ENCODE measurements around the gene HOTAIR. TPM values are rescaled to one million over a fixed set of nuclear protein-coding genes. Genes with fewer than 3 reads are reported as not detected.

Gene HOTAIR
- polyA plus RNA-seq, 2 of the 4 experiments (the other 2 are of a cell fraction), result 0.67 to 0.71 TPM

GRCh38 chr12:53972722-53973235 is 2.0 kb downstream of the HOTAIR start, which contains the start of gene HOXC11 (continued):
- TF ChIP-seq SMC3 (IDR thresholded peaks at IDR 0.05), result no peak
- TF ChIP-seq PHF8 (IDR thresholded peaks at IDR 0.05; ENCODE audit: borderline replicate concordance, low read depth), result no peak
- no peak for TF ChIP-seq GATA3 (IDR thresholded peaks at IDR 0.05; ENCODE audit: borderline replicate concordance)
- no peak for TF ChIP-seq EHF (CRISPR knock-in tag; IDR thresholded peaks at IDR 0.05)
- no peak for TF ChIP-seq EP300 (IDR thresholded peaks at IDR 0.05)
- no peak for TF ChIP-seq RCOR1 (IDR thresholded peaks at IDR 0.05; ENCODE audit: low read depth, low read length)

- ATAC-seq (no peak), DNase-seq (ENCODE audit: low read depth in 1 of 2, low spot score in 1 of 2) (no peak), FAIRE-seq (no peak)
- H3K4me1 ChIP-seq, result peaks cover 7% of the 10 kb centered on the region; the same call in 1 of the 3 replicates
- WGBS (ENCODE audit: missing lambda C conversion rate), result 82% methylated on average over 9 of the region's 9 CpGs
- no peak overlapping the region for H3K4me3 ChIP-seq
- no peak overlapping the region for H3K4me2 ChIP-seq
- H3K27ac ChIP-seq, result no peak overlapping the region
- TF ChIP-seq NPAS2 (CRISPR knock-in tag; IDR thresholded peaks at IDR 0.05; ENCODE audit: borderline replicate concordance) (no peak), CBX2 (IDR thresholded peaks at IDR 0.05; ENCODE audit: borderline replicate concordance, low read depth) (no peak), HMGXB4 (CRISPR knock-in tag; IDR thresholded peaks at IDR 0.05; ENCODE audit: borderline replicate concordance) (no peak), MAZ (IDR thresholded peaks at IDR 0.05; ENCODE audit: borderline replicate concordance, low read depth, low read length) (no peak), CHD4 (IDR thresholded peaks at IDR 0.05; ENCODE audit: borderline replicate concordance) (no peak), BHLHE40 (IDR thresholded peaks at IDR 0.05; ENCODE audit: low read depth, low read length) (no peak), ZC3H11A (IDR thresholded peaks at IDR 0.05) (no peak), E2F6 (IDR thresholded peaks at IDR 0.05; ENCODE audit: borderline replicate concordance, low read depth) (no peak), GATA3 (IDR thresholded peaks at IDR 0.05; ENCODE audit: borderline replicate concordance) (no peak), EP300 (IDR thresholded peaks at IDR 0.05) (no peak), HOXB5 (CRISPR knock-in tag; IDR thresholded peaks at IDR 0.05) (no peak)
- POLR2A ChIA-PET, result no interaction called here
- CTCF ChIA-PET, result interaction anchor here (0.8 to 3.0 kb wide), 8 partner anchors 11 to 197 kb away, joined by 3 to 14 read pairs (median 4); partner anchors contain the start of gene HOXC10
- no peaks in the 10 kb centered on the region for H3K9me3 ChIP-seq
Measured at GRCh38 chr12:53972152-53972702, 2.5 kb downstream of the HOTAIR start.

DNA sequence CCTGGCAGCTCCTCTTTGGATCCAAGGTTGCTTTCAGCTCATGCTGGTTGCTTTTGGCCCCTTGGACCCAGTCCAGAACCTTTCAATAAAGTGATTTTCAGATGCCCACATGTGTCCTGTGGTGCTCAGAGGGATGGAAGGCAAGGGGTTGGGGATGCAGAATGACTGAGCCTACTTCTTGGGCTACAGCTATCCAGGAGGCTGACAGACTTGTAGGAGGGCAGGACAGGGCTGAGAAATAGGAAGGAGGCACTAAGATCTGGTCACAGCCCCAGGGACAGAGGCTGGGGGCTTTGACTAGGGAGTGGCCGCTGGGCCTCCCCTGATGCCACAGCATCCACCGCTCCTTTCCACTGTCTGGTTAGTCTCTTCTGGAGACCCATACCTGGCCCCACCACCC is 3.1 kb downstream of the HOTAIR start:
- ChIA-PET POLR2A (no interaction called here), CTCF (interaction anchor here (0.8 to 3.0 kb wide), 6 partner anchors 12 to 230 kb away, joined by 3 to 14 read pairs (median 4); partner anchors contain the start of gene HOXC10)
- FAIRE-seq, result no peak
- DNase-seq (ENCODE audit: low read depth in 1 of 2, low spot score in 1 of 2), result no peak
- Histone ChIP-seq H3K4me3 (no peak overlapping the region), H3K4me1 (peaks cover 7% of the 10 kb centered on the region; the same call in 1 of the 3 replicates), H3K9me3 (no peaks in the 10 kb centered on the region), H3K4me2 (no peak overlapping the region), H3K27ac (no peak overlapping the region)
- 93% methylated on average over 2 of the region's 2 CpGs for WGBS (ENCODE audit: missing lambda C conversion rate)
- TF ChIP-seq HEYL (CRISPR knock-in tag; IDR thresholded peaks at IDR 0.05) (no peak), ESRRA (IDR thresholded peaks at IDR 0.05; ENCODE audit: borderline replicate concordance, low read length) (no peak), MYC (IDR thresholded peaks at IDR 0.05; ENCODE audit: borderline replicate concordance, low read length) (no peak), GATA3 (IDR thresholded peaks at IDR 0.05; ENCODE audit: borderline replicate concordance) (no peak), KDM1A (IDR thresholded peaks at IDR 0.05; ENCODE audit: low read depth) (no peak), HOXA7 (CRISPR knock-in tag; IDR thresholded peaks at IDR 0.05) (no peak)
- no peak for ATAC-seq

Measured in A549 (cell line).